Measurements from ENCODE around the gene KRTAP12-1. TPM values are rescaled to one million over a fixed set of nuclear protein-coding genes. Genes with fewer than 3 reads are reported as not detected.

Gene KRTAP12-1
- total RNA-seq, 2 experiments from 2014 or later = not detected

- H3K4me1 ChIP-seq (ENCODE audit: insufficient read depth, low read length) = peaks cover 43% of the 10 kb centered on the region
- intact Hi-C loops (cut with DNase I, micrococcal nuclease) = no loop called here
- TF ChIP-seq, protein P1, sequence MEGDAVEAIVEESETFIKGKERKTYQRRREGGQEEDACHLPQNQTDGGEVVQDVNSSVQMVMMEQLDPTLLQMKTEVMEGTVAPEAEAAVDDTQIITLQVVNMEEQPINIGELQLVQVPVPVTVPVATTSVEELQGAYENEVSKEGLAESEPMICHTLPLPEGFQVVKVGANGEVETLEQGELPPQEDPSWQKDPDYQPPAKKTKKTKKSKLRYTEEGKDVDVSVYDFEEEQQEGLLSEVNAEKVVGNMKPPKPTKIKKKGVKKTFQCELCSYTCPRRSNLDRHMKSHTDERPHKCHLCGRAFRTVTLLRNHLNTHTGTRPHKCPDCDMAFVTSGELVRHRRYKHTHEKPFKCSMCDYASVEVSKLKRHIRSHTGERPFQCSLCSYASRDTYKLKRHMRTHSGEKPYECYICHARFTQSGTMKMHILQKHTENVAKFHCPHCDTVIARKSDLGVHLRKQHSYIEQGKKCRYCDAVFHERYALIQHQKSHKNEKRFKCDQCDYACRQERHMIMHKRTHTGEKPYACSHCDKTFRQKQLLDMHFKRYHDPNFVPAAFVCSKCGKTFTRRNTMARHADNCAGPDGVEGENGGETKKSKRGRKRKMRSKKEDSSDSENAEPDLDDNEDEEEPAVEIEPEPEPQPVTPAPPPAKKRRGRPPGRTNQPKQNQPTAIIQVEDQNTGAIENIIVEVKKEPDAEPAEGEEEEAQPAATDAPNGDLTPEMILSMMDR (IDR thresholded peaks at IDR 0.05) = no peak
- ChIA-PET POLR2A (no interaction called here), CTCF (no interaction called here)
- H3K27me3 Mint-ChIP-seq = peaks cover 88% of the 10 kb centered on the region
- no peak overlapping the region for H3K4me3 Mint-ChIP-seq
- no peaks in the 10 kb centered on the region for H3K9me3 Mint-ChIP-seq
- H3K36me3 ChIP-seq (ENCODE audit: insufficient read depth, low read length) = no peaks in the 10 kb centered on the region
- H3K27me3 ChIP-seq (ENCODE audit: control insufficient read depth in 1 of 2, insufficient read depth in 2 of 2, low read length in 2 of 2) = peaks cover 55 to 61% of the 10 kb centered on the region in 2 experiments
- no peaks in the 10 kb centered on the region for H3K36me3 Mint-ChIP-seq (ENCODE audit: low read depth)
- no peak overlapping the region for H3K4me3 ChIP-seq (ENCODE audit: low read length)
- DNase-seq (peak in 1 of 14 experiments; percentile 28), ATAC-seq (ENCODE audit: poor library complexity) (no peak)
- H3K27ac ChIP-seq (ENCODE audit: low read depth in 1 of 2, low read length in 2 of 2) = no peak overlapping the region
- peaks cover 39% of the 10 kb centered on the region for H3K4me1 Mint-ChIP-seq (ENCODE audit: low read depth)
- H3K9me3 ChIP-seq (ENCODE audit: control insufficient read depth in 1 of 2, insufficient read depth in 1 of 2, low read length in 2 of 2) = peaks cover 0 to 33% of the 10 kb centered on the region in 2 experiments
- H3K27ac Mint-ChIP-seq = no peak overlapping the region
These were observed 31.2 kb upstream of the KRTAP12-1 start for GRCh38 chr21:44713130-44713529.

DNA sequence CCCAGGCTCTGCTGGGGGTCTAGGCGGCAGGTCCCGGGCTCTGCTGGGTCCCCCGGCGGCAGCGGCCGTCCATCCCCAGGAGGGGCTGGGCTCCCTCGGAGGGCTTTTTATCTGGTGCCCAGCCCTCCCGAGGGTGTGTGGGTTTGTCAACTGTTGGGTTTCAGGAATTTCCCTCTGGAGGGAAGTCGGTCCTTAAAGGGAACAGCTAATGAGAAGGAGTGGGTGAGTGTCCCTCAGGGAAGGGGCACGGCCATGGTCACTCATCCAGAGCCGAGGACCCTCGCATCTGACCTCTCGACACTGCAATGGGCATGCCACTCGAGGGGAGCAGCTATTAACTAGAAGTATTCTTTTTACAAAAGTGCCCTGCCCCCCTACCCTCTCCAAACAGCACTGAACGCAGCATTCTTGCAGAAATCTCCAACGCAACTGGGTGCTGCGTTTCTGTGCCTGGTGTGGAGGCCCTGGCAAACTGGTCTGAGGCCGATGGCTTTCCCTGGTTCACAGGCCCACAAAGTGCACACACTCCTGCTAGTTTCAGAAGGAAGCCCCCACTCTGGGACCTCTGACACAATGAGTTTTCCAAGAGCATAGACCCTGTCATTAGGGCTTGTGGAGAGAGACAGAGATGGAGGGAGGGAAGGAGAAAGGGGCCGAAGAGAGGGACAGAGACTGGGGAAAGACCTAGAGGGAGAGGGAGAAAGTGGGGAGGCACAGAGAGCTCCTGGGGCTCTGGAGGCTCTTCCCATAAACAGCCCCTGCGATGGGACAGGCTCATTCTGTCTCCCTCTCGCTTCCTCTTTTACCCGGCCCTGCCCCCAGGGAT, 30.5 kb upstream of the KRTAP12-1 start:
- H3K4me1 ChIP-seq (ENCODE audit: insufficient read depth, low read length) = peaks cover 47% of the 10 kb centered on the region
- peaks cover 91% of the 10 kb centered on the region for H3K27me3 Mint-ChIP-seq
- no peak overlapping the region for H3K4me3 Mint-ChIP-seq
- peaks cover 39% of the 10 kb centered on the region for H3K4me1 Mint-ChIP-seq (ENCODE audit: low read depth)
- no peaks in the 10 kb centered on the region for H3K36me3 ChIP-seq (ENCODE audit: insufficient read depth, low read length)
- peak in 1 of 14 experiments; percentile 26 for DNase-seq
- H3K27ac ChIP-seq (ENCODE audit: low read depth in 1 of 2, low read length in 2 of 2) = no peak overlapping the region
- H3K27ac Mint-ChIP-seq = no peak overlapping the region
- peaks cover 60 to 68% of the 10 kb centered on the region in 2 experiments for H3K27me3 ChIP-seq (ENCODE audit: control insufficient read depth in 1 of 2, insufficient read depth in 2 of 2, low read length in 2 of 2)
- intact Hi-C loops (cut with DNase I, micrococcal nuclease) = no loop called here
- TF ChIP-seq, protein P1 (IDR thresholded peaks at IDR 0.05) = no peak
- no peak overlapping the region for H3K4me3 ChIP-seq (ENCODE audit: low read length)
- POLR2A ChIA-PET = interaction anchor here (3.2 kb wide), 1 partner anchor 54 kb away, joined by 18 read pairs; the partner anchor contains the start of gene KRTAP12-3
- no peaks in the 10 kb centered on the region for H3K36me3 Mint-ChIP-seq (ENCODE audit: low read depth)
- no peak for ATAC-seq (ENCODE audit: poor library complexity)
- peaks cover 0 to 36% of the 10 kb centered on the region in 2 experiments for H3K9me3 ChIP-seq (ENCODE audit: control insufficient read depth in 1 of 2, insufficient read depth in 1 of 2, low read length in 2 of 2)
- CTCF ChIA-PET = no interaction called here
- no peaks in the 10 kb centered on the region for H3K9me3 Mint-ChIP-seq

- ATAC-seq (ENCODE audit: poor library complexity) = peak; percentile 10
- H3K4me3 ChIP-seq (ENCODE audit: low read length) = peak within 1 kb of the TSS; percentile 0
- H3K27ac ChIP-seq (ENCODE audit: low read depth in 1 of 2, low read length in 2 of 2) = no peak within 1 kb of the TSS
- POLR2A ChIA-PET = interaction anchor here (3.2 kb wide), 1 partner anchor 54 kb away, joined by 18 read pairs; the partner anchor contains the start of gene KRTAP12-3
- Mint-ChIP-seq H3K4me3 (peak within 1 kb of the TSS; percentile 48), H3K9me3 (no peaks in the 10 kb centered on the region), H3K27ac (no peak within 1 kb of the TSS), H3K27me3 (peaks cover 89% of the 10 kb centered on the region), H3K4me1 (ENCODE audit: low read depth) (peaks cover 39% of the 10 kb centered on the region), H3K36me3 (ENCODE audit: low read depth) (no peaks in the 10 kb centered on the region)
- CTCF ChIA-PET = interaction anchor here (1.0 kb wide), 1 partner anchor 31 kb away, joined by 3 read pairs; no protein-coding TSS in a partner anchor
- peaks cover 67 to 75% of the 10 kb centered on the region in 2 experiments for H3K27me3 ChIP-seq (ENCODE audit: control insufficient read depth in 1 of 2, insufficient read depth in 2 of 2, low read length in 2 of 2)
- no peaks in the 10 kb centered on the region for H3K36me3 ChIP-seq (ENCODE audit: insufficient read depth, low read length)
- H3K9me3 ChIP-seq (ENCODE audit: control insufficient read depth in 1 of 2, insufficient read depth in 1 of 2, low read length in 2 of 2) = peaks cover 0 to 41% of the 10 kb centered on the region in 2 experiments
- TF ChIP-seq, protein P1 (IDR thresholded peaks at IDR 0.05) = no peak
- DNase-seq = peak in 1 of 14 experiments; percentile 32
- intact Hi-C loops (cut with DNase I, micrococcal nuclease) = no loop called here
- H3K4me1 ChIP-seq (ENCODE audit: insufficient read depth, low read length) = peaks cover 52% of the 10 kb centered on the region
These were observed 29.6 kb upstream of the KRTAP12-1 start, which contains the start of gene TSPEAR for GRCh38 chr21:44711327-44712202. TSPEAR (minus strand) TSS chr21:44711572; CDS start chr21:44711514, 58 bp downstream.
